Measurements from ENCODE around the gene HDAC8. TPM values are rescaled to one million over a fixed set of nuclear protein-coding genes. Genes with fewer than 3 reads are reported as not detected.

Gene HDAC8
- total and polyA plus RNA-seq, 2 donors (not counting 1 experiment from before 2014, with no cell fraction given) = 13.3 to 41.9 TPM

GRCh38 chrX:72487661-72488060 is 85.0 kb downstream of the HDAC8 start:
- Mint-ChIP-seq H3K4me3 (no peak overlapping the region), H3K9me3 (ENCODE audit: insufficient read depth) (no peaks in the 10 kb centered on the region), H3K27ac (no peak overlapping the region), H3K4me1 (peaks cover 6% of the 10 kb centered on the region), H3K27me3 (no peaks in the 10 kb centered on the region)
- Histone ChIP-seq H3K4me3 (ENCODE audit: control extremely low read depth in 1 of 5, extremely low read depth in 1 of 5, insufficient read depth in 1 of 5, low read depth in 2 of 5, low read length in 4 of 5) (no peak overlapping the region), H4K20me1 (ENCODE audit: control insufficient read depth, insufficient read depth, low read length, poor library complexity, severe bottlenecking) (no peaks in the 10 kb centered on the region), H3K36me3 (replicated peaks in 1 of 2; ENCODE audit: control extremely low read depth in 1 of 2, control insufficient read depth in 1 of 2, extremely low read depth in 1 of 2, insufficient read depth in 2 of 2, low read length in 1 of 2) (peaks cover 0 to 18% of the 10 kb centered on the region in 2 experiments), H3K79me2 (ENCODE audit: control insufficient read depth, insufficient read depth, low read length) (no peaks in the 10 kb centered on the region), H3K27me3 (replicated peaks in 1 of 4; ENCODE audit: control extremely low read depth in 1 of 4, control insufficient read depth in 3 of 4, insufficient read depth in 4 of 4, low read length in 3 of 4) (no peaks in the 10 kb centered on the region), H3K4me1 (ENCODE audit: control insufficient read depth in 2 of 2, insufficient read depth in 2 of 2, low read length in 2 of 2) (no peaks in the 10 kb centered on the region), H3K9ac (ENCODE audit: low read length) (no peak overlapping the region), H3K4me2 (replicated peaks; ENCODE audit: low read depth, low read length, poor library complexity, severe bottlenecking) (no peak overlapping the region), H3K27ac (ENCODE audit: low read length in 2 of 2) (no peak overlapping the region), H3K9me3 (ENCODE audit: control extremely low read depth in 1 of 3, control insufficient read depth in 2 of 3, insufficient read depth in 1 of 3, low read length in 2 of 3) (peaks cover 0 to 3% (median 0%) of the 10 kb centered on the region in 3 donors), H2AFZ (ENCODE audit: insufficient read depth, low read depth, low read length, poor library complexity, severe bottlenecking) (no peak overlapping the region)
- ATAC-seq (ENCODE audit: low read depth) (no peak), DNase-seq (no peak)
- intact Hi-C loops (cut with micrococcal nuclease) = no loop called here
- POLR2A ChIA-PET = no interaction called here
- CTCF ChIA-PET = no interaction called here
- WGBS (ENCODE audit: insufficient coverage) = no CpG with 5 or more reads among the region's 1 CpG
- TF ChIP-seq EZH2 (IDR thresholded peaks at IDR 0.05; ENCODE audit: borderline replicate concordance, insufficient read depth, low read depth, low read length, poor library complexity, severe bottlenecking) = no peak

GRCh38 chrX:72479324-72480274 is 93.0 kb downstream of the HDAC8 start:
- Histone ChIP-seq H3K79me2 (ENCODE audit: control insufficient read depth, insufficient read depth, low read length) (no peaks in the 10 kb centered on the region), H3K36me3 (replicated peaks in 1 of 2; ENCODE audit: control extremely low read depth in 1 of 2, control insufficient read depth in 1 of 2, extremely low read depth in 1 of 2, insufficient read depth in 2 of 2, low read length in 1 of 2) (peaks cover 0 to 4% of the 10 kb centered on the region in 2 experiments), H3K27ac (ENCODE audit: low read length in 2 of 2) (no peak overlapping the region), H3K27me3 (replicated peaks in 1 of 4; ENCODE audit: control extremely low read depth in 1 of 4, control insufficient read depth in 3 of 4, insufficient read depth in 4 of 4, low read length in 3 of 4) (no peaks in the 10 kb centered on the region), H4K20me1 (ENCODE audit: control insufficient read depth, insufficient read depth, low read length, poor library complexity, severe bottlenecking) (no peaks in the 10 kb centered on the region), H2AFZ (ENCODE audit: insufficient read depth, low read depth, low read length, poor library complexity, severe bottlenecking) (no peak overlapping the region), H3K9ac (ENCODE audit: low read length) (no peak overlapping the region), H3K4me3 (ENCODE audit: control extremely low read depth in 1 of 5, extremely low read depth in 1 of 5, insufficient read depth in 1 of 5, low read depth in 2 of 5, low read length in 4 of 5) (no peak overlapping the region), H3K4me2 (replicated peaks; ENCODE audit: low read depth, low read length, poor library complexity, severe bottlenecking) (no peak overlapping the region), H3K4me1 (ENCODE audit: control insufficient read depth in 2 of 2, insufficient read depth in 2 of 2, low read length in 2 of 2) (no peaks in the 10 kb centered on the region), H3K9me3 (ENCODE audit: control extremely low read depth in 1 of 3, control insufficient read depth in 2 of 3, insufficient read depth in 1 of 3, low read length in 2 of 3) (peaks cover 0 to 3% (median 0%) of the 10 kb centered on the region in 3 donors)
- H3K4me1 Mint-ChIP-seq = no peaks in the 10 kb centered on the region
- intact Hi-C loops (cut with micrococcal nuclease) = no loop called here
- ChIA-PET CTCF (no interaction called here), POLR2A (no interaction called here)
- no peak overlapping the region for H3K27ac Mint-ChIP-seq
- DNase-seq = no peak
- H3K4me3 Mint-ChIP-seq = no peak overlapping the region
- TF ChIP-seq CTCF (IDR thresholded peaks at IDR 0.05) = no peak
- TF ChIP-seq EZH2 (IDR thresholded peaks at IDR 0.05; ENCODE audit: borderline replicate concordance, insufficient read depth, low read depth, low read length, poor library complexity, severe bottlenecking) = no peak
- H3K9me3 Mint-ChIP-seq (ENCODE audit: insufficient read depth) = no peaks in the 10 kb centered on the region
- no peaks in the 10 kb centered on the region for H3K27me3 Mint-ChIP-seq
- WGBS (ENCODE audit: insufficient coverage) = no CpG with 5 or more reads among the region's 5 CpGs
- ATAC-seq (ENCODE audit: low read depth) = no peak

All from B cell (primary cell).